EL (cell line): ENCODE results near the gene ASRGL1.

ENCODE experiments used
- DNase-seq: peaks from one replicate; pipeline ENCODE4 v3.0.0-alpha.2; 2016

ASRGL1 gene

GRCh38 chr11:62394825-62395538 is 57.7 kb downstream of the ASRGL1 start:
- DNase-seq: peak; percentile 85

- no peak for DNase-seq
Observed at GRCh38 chr11:62395885-62396551, 58.8 kb downstream of the ASRGL1 start.

DNA sequence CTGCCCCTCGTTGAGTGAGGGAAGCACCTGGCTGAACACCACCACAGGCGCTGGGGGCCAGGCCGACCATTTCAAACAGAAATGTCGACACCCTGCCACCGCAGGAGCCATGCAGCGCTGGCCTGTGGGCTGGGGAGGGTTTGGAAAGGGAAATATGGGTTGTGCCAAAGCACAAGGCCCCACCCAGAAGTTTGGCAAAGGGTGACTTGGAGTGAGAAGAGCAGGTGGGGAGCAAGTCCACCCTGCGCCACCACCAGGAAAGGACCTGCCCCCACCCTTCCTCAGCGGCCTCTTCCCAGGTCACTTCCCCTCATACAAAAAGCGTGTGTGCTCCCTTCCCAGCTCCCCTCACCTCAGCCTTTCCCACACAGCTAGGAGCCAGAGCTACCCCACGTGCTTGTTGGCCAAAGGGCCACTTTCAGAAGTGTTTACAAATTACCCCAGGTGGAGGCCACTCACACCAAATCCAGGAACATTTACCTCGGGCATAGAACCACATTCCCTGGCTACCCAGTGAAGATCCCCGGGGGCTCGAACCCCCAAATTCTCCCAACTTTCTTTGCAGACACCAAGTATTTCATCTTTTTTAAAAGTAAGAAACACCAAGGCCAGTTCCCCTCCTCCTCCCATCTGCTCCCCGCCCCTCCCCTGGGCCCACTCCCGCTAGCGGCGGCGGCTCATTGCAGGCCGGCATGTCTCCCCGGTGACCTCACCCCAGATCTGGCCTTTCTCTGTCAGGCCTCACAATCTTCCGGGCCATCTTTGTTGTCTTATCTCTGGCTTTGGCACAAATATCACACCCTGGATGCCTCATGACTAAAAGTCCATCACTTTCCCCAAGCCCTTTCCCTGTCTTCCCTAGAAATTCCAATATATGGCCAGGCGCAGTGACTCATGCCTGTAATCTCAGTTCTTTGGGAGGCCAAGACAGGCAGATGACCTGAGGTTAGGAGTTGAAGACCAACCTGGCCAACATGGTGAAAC is 61.1 kb downstream of the ASRGL1 start:
- peak; percentile 75 for DNase-seq

DNA sequence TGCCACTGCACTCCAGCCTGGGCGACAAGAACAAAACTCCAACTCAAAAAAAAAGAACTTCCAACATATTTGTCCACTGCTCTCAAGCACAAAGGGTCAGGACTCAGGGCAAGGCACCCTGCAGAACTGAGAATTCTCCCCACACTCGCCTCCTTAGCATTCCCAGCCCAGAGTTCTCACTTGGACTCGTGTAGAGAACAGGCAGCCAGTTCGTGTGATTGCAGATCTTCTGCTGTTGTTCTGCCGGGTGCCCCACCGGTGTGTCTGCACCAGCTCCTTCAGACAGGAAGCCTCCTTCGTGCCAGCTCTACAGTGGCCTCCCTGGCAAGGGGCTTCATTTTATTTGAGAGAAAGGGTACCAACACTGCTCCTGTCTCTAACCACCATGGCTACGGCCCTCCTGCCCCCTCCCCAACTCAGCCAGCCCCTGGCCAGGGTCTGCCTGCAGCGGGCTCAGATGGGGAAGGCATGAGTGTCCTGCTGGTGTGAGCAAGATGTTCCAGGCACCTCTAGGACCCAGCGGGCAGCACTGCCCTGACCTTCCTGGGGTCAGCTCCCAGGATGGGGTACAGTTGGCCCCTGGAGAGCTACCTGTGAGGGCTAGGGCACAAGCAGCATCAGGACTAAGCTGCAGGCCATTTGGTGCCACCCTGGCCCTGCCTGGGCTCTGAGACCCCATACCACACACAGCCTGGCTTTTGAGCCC is 62.1 kb downstream of the ASRGL1 start:
- no peak for DNase-seq

DNA sequence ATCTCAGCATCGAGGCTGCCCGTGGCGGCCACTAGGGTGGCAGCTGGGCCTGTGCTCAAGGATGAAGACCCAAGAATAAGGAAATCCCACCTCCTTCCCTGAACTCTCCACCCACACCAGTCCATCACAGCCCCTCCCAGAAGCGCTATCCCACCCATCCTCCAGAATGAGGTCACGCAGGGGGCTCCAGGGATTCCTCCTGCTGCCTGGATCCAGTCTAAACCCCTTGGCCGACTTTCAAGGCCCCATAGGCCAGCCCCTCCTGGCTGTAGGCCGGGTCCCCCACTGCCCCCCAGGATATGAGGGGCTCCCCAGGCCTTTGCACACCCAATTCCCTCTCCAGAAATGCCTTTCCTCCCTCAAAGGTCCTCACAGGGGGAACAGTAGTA is 62.6 kb downstream of the ASRGL1 start:
- no peak for DNase-seq

GRCh38 chr11:62400281-62400680 is 63.0 kb downstream of the ASRGL1 start:
- no peak for DNase-seq

GRCh38 chr11:62400760-62401159 is 63.5 kb downstream of the ASRGL1 start:
- DNase-seq: peak; percentile 61

DNA sequence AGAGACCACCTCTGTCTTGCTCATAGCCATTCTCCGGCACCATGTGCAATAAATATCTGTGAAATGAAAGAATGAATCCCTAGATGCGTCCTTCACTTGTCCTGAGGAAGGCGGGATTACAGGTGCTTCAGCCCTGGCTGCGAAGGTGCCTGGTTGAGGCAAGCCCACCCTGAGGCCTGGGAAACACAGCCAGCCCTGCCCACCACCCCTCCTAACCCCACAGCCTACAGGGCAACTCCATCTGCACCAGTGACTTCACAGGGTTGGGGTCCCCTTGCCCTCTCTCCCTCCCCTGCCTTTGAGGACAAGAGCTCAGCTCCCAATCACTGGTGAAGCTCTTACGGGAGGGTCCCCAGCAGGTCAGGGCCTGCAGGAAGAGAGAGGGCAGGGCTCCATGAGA is 64.1 kb downstream of the ASRGL1 start:
- DNase-seq: no peak

DNA sequence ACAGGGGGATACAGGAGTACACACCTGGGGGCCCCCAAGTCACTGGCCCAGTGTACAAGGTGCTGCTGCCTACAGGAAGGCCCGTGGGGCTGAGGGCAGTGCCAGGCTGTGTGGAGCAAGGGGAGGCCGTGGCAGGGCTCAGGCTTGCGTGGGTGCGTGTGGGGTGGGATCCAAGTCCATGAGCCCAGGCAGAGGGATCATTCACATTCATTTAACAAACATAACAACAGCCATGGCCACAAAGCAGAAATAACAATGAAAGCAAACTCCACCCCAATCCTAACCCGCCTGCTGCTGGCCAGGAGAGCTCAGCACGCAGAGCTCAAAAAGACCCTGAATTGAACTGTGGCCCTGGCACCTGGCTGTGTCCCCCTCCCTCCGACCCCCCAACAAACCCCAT is 64.6 kb downstream of the ASRGL1 start:
- no peak for DNase-seq

GRCh38 chr11:62402226-62402959 is 65.1 kb downstream of the ASRGL1 start:
- DNase-seq: no peak

DNA sequence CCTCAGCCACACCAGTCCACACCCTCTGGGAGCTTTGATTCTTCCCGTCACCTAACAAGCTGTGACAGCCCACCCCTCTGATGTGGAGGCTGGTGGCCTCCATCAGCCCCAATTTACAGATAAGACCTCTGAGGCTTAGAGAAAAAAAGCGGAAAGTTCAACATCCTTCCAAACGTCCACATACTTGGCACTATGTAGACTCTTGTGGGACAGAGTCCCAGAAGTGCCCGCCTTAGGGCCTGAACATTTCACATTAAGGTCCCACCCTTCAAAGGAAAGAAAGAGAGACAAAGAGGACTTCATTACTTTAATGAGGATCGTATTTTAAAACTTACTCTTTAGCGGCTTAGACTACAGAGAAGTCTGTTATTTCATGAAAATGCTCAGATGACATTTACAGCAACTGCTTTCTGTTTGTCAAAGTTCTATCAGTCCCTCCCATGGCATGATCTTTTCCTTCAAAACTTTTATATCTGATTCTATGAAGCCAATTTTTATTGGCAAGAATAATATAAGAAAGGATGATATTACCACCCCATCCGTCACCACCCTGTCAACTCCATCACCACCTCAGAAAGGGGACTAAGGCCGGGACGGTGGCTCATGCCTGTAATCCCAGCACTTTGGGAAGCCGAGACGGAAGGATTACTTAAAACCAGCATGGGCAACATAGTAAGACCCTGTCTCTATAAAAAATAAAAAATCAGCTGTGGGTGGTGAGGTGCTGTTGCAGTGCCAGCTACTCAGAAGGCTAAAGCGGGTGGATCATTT is 65.9 kb downstream of the ASRGL1 start:
- DNase-seq: no peak

GRCh38 chr11:62404435-62404834 is 67.2 kb downstream of the ASRGL1 start:
- no peak for DNase-seq

DNA sequence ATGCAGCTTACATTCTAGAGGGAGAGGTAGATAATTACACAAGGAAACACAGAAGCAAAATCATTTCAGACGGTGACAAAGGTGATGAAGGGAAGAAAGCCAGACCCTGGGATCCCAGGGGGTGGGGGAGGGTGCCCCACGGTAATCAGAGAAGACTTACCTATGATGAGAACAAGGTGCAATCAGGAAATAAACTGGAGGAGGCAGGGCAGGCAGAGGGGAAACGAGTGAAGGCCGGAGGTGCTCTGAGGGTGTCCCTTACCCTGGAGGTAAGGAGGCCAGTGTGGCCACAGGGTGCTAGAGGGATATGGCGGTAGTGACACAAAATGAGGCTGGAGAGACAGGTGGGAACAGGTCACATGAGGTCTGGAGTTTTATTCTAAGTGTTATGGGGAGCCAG is 67.7 kb downstream of the ASRGL1 start:
- no peak for DNase-seq

DNA sequence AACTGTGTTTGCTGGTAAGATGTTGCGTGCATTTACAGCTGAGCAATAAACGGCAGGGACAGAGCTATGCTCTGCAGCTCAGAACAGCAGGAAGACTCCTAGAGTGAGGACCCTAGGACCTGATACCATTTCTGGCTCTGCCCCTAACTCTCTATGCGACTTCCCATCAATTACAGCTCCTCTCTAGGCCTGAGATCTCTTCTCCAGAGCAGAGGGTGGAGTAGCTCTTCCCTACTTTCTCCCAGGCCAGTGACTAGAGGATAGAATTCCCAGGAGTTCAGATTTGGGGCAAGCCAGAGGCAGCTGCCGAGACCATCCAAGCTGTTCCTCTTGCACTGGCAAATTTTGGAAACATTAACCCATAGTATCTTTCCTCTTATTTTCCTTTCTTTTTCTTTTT is 68.8 kb downstream of the ASRGL1 start:
- DNase-seq: no peak

GRCh38 chr11:62409831-62410230 is 72.6 kb downstream of the ASRGL1 start:
- no peak for DNase-seq

DNA sequence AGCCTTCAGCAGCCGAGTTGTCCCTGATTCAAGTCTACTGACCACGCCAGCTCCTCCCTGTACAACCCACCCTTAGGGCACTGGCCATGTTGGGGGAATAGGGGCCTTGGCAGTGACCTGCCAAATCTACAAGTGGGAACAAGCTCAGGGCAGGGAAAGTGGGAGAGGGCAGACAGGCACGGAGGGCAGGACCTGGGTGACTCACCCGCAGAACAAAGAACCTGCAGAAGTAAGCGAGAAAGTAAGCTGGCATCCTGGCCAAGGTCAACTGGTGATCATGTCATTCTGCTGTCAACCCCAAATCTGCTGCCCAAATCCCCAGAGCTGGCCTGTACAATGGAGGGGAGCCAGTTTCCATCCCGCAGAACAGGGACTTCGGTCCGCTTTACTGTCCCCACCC is 73.7 kb downstream of the ASRGL1 start:
- DNase-seq: no peak

DNA sequence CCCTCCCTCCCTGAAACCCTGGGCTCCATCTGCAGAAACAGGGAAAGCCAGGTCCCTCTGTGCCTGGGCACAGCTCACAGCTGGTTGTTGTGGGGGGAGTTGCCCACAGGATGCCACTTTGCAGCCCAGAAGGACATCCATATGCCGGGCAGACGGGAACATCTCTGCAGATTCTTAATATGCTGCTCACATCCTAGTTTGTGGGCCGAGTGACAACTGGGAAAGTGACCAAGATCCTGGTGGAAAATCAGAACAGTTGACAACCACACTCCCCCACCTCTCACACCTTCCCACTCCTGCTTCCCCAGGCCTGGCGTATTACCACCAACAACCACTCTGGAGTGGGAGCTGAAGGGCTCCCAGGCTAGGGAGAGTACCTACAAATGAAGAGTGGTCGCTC is 74.3 kb downstream of the ASRGL1 start:
- no peak for DNase-seq

DNA sequence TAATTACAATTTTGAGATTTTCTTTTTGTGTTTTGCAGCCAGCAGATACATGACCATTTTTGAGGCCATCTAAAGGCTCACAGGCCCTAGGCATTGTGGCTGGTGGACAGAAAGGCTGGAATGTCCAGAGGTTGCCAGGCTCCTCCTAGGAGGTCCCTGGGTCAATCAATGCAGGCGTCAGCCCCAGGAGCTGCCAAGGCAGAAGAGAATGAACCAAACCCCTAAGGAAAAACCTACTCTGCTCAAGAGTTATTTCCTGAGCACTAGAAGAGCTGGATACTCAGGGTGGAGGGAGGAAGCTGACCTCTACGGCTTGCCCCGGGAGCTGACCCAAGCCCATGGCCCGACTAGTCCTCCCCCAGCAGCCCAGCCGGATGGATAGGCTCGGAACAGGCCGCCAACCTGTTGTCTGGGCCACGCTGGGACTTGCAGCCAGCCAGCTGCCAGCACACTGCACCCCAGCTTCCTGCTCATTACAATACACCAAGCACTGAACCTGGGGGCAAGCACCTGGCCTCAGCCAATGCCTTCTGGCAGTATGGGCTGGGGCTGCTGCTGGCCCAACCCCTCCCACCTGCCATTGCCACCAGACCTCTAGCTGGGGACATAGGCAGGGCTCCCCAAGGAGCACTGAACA is 75.9 kb downstream of the ASRGL1 start:
- DNase-seq: no peak

GRCh38 chr11:62416596-62416995 is 79.3 kb downstream of the ASRGL1 start:
- DNase-seq: no peak

DNA sequence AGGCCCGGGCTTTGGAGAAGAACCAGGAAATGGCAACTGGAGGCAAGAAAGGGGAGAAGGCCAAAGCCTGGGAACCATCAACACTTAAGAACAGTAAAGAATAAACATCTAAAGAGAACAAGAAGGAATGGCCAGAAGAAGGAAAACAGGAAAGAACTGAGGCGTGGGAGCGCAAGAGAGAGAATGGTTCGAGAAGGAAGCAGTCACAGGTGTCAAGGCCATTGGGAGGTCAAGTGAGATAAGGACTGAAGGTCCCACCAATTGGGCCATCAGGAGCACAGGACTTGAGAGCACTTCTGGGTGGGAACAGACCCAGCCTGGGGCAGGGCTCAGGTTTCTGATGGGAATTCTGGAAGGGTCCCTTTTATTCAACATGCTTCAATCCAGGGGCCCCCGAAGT is 80.9 kb downstream of the ASRGL1 start:
- no peak for DNase-seq

- no peak for DNase-seq
Observed at GRCh38 chr11:62418733-62419132, 81.5 kb downstream of the ASRGL1 start, which contains the start of gene SCGB1A1. TSS of gene SCGB1A1 (plus strand) at chr11:62419033. CDS start at chr11:62419096, 63 bp downstream.
